ENCODE measurements around the gene SLC24A5.

The SLC24A5 gene

DNA sequence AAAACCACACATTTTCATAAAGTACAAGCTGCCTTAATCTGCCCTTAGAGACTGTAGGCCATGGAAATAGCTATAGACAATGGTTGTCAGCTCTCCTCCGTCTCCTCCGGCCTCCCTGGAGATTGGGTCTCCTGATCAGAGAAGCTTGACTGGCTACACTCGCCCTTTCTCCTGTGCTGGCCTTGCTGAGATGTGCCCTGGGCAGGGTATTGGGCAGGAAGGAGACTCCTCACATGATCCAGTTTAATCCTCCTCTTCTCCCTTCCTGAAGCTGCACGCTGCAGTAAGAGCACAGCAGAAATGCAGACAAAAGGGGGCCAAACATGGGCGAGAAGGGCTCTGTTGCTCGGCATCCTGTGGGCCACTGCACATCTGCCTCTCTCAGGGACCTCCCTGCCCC, at the start of gene SLC24A5:
TSS of gene SLC24A5 (plus strand) at position 246 of the 400 bp plus-strand sequence. CDS start at position 301, 55 bp downstream.
- DNase-seq = no peak

DNA sequence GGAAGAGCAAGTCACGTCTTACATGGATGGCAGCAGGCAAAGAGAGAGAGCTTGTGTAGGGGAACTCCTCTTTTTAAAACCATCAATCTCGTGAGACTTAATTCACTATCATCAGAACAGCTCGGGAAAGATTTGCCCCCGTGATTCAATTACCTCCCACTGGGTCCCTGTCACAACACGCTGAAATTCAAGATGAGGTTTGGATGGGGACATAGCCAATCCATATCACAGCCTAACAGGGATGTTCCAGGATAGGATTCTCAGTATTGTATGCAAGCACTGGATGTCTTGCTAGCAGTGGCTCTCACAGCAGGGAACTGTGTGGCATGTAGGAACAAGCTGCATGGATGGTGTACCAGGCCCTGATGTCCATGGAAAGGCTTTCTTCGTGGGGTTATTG, 47.8 kb upstream of the SLC24A5 start:
- DNase-seq = no peak

DNA sequence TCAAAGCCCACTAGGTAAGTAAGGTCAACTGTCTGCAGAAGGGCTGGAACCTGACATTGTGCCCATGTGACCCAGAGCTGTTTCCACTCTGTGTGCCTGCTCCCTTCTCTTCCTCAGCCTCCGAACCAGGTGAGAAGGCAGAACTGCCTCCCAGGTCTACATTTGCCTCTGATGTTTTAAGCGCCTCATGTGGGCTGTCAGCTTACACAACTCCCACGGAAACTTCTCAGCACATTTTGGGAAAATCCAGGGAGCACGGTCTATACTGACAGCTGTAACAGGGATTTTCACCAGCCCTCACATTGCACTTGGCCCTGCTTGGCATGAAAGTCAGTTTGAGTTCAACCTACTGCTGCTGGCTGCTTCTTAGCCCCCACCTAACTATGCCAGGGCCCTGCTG, 46.9 kb upstream of the SLC24A5 start:
- no peak for DNase-seq

DNA sequence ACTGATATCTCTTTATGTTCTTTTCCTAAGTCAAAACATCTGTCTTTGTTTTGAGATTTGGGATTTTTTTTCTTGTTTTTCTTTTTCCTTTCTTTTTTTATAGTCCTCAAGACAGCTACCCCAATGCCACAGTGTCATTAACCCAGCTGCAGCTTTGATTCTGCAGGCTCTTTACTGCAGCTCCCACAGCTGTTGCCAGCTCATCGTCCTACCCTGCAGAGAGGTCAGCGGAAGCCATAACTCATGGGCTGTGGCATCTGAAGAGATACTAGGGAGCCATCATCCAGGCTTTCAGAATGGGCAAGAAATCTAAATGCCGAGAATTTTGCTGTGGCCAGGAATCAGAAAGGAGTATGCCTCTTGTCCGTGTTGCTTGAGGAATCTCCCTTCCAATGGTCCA, 44.3 kb upstream of the SLC24A5 start:
- DNase-seq = no peak

DNA sequence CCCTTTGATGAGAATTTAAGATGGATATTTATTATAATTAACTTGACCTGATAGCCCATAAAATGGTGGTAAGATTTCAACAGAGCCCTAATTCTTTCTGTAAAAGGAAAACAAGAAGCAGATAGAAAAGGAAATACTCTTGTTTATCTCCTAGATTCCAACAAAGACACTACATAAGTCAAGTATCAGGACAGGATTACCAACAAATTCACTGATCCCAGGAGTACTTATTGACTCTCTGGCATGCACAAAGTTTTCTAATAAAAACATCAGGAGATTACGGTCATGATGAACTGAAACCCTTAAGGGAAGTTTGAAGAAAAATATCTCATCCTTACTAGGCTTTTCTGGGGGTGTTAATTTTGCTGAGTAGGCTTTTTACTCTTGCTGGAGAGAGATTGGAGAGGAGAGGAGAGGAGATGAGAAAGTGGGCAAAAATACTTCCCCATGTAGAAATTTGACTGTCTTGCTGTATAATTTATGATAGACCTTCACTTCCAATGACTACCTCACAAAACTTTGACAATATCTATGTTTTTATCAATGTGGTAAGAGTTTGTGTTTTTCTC, 43.1 kb upstream of the SLC24A5 start:
- DNase-seq = no peak

DNA sequence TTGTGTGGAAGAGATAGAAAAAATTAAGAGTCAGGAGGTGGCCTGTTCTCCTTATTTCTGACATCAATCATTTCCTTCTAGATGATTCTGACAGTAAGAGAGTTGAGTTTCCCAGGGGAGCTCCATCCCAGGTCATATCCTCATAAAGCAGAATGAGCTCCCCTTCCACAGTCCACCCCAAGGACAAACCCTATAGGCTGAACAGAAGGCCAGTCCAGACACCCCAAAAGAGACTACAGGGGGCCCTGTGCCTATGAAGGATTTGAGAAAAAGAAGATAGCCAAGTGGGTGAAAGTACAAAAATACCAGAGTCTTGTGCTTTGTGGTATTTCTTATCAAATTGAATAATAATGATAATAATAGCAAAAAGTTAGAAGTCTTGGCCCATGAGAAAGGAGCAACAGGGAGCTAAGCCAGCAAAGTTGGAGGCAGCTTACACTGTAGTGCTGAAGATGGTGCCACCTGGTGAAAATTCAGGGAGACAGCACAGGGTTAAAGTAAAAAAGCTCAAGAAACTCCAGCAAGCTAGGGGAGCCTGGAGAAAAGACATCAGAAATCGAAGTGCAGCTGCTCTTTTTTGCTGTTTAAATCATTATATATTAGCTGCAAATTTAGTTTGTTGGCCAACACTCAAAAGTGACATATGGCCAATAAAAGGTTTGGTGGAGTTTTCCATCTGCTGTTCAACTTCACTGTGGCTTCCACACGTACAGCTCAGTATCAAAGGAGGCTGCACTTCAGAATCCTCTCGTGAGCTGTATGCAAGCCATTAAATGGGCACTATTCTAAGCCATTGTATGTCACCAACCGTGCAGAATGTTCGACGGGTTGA, 35.8 kb upstream of the SLC24A5 start:
- DNase-seq = peak; percentile 81

DNA sequence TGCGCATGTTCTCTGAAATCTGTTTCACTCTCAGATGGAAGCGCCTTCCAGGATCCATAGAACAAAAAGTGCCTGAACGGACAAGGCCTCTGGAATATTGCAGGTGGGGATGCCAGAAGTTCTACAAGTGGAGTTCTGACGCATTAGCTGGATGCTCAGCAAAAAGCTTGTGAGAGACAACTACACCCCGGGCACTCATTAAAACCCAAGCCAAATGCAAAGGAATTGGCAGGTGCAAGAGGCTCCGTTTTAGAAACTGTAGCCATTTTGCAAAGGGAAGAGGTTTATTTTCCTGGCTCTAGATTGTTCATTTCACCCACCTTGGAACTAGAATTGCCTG, 35.2 kb upstream of the SLC24A5 start:
- no peak for DNase-seq

DNA sequence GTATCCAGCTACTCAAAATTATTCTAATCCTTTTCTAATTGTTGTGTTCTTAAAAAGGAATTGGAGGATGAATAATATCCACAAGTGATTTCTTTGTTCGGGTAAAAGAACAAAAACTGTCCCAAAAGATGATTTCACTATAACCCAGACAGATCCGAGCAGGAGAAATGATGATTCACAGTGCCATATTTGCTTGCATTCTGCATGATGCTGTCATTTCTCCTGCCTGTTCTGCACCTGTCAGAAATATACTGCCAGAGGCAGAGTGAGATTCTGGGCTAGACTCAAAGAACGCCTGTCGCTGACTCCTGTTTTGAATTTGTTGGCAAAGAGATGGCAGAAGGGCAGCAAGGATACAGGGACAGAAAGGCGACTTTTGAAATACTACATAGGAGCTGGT, 34.7 kb upstream of the SLC24A5 start:
- DNase-seq = no peak

DNA sequence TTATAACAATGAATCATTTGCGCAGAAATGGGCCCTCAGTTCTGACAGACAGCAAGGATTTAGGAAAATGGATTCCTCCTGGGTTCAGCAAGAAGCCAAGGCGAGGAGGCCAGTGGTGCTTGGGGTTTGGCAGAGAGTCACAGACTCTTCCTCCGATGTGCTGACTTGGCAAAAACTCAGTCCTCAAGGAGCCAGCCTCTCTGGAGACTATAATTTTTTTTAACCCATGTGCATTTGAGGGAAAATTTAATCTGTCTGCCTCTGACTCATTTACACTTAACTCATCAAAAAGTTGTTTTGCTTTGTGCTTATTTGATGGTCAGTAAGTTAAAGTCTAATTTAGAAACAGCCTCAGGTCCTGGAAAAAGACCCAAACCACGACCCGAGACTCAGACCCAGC, 34.2 kb upstream of the SLC24A5 start:
- DNase-seq = no peak

DNA sequence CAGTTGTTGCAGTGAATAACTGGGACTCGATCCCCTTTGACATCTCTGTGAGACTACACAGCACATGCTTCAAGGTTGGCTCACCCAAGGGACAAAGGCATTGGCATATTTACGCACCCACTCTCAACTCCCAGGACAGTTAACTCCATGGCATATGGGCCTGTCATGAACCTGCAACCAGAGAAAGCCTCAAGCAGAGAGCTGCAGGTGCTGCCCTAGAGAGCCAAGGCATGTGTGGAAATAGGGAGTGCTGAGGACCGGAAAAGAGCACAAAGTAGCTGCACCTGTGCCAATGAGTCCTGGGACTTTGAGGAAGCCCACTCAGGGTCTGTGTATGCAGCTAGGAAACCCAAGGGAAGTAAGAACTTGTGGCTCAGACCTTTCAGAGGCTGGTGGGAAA, 32.9 kb upstream of the SLC24A5 start:
- DNase-seq = no peak

DNA sequence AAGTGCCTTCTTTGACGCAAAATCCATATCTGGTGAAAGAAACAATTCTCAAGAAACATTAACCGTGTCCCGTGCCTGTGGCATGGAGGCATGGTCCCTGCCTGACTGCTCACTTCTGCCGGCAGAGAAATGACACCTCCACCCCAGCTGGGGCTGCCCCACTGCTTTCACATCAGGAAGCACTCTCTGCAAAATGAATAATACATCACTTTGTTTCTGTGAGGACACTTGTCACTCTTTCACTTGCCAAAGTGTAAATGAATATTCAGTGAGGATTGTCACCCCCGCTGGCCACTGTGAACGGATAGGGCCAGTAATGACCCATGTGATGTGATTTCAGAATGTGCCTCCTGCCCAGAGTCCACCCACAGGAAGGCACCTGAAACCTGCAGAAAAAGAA, 31.1 kb upstream of the SLC24A5 start:
- no peak for DNase-seq

DNA sequence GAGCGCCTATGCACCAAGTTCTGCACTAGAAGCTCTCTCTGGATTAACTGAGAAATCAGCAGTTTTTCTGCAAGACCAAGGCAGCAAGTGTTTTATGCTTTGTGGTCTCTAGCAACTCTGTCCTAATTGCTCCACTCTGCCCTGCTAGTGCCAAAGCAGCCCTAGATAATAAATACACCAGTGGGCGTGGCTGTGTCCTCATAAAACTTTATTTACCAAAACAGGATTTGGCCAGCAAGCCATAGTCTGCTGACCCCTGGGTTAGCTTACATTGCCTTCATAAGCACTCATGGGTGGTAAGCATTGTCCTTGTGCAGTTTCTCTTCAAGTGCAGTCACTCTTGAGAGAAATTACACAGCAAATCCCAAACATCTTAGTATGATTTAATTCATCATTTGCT, 30.7 kb upstream of the SLC24A5 start:
- no peak for DNase-seq

DNA sequence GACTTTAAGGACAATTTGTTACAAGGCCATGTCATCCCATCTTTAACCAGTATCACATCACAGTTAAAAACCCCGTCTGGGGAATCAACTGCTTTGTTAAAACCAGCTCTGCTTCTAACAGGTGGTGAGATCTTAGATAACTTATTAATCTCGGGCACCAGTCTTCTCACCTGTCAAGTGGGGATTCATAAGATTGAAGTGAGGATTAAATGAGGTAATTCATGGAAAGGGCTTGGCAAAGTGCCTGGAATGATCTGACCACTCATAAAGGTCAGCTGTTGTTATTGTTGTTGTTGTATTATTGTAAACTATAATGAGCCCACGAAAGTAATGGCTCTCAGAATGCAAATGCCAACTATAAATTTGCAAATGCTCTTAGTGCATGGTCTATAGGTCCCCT, 30.1 kb upstream of the SLC24A5 start:
- DNase-seq = no peak

DNA sequence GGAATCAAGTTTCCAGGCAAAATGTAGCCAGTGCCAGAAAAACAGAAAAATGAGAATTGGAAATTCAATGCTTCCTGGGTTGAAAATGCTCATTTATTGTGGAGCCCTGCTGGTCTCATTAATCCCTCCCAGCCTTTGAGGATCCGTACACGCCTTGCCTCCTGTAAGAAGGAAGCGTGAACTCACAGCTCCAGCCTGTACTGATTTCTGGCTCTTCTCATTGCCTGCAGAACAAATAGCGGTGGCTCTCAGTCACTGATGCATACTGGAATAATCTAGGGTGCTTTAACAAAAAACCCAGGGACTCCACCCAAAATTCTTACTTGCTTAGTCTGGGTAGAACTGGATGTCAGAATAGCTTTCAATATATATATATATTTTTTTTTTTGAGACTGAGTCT, 29.3 kb upstream of the SLC24A5 start:
- no peak for DNase-seq

DNA sequence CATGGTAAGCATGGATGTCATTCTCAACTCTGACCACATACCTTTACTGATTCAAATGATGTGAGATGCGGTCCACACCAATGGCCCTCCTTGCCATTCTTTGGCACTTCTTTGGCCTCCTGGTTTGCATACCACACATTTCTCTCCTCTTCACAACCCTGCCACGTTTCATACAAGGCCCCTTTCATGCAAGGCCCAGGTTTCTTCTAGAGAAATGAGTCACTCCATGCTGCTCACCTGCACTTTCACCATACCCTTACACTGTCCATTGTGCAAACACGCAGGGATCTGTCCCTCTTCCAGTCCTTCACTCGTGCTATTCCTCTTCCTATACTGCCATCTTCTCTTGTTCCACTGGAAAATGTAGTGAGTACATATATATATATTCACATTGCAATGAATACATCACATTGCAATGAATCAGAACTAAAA, 24.4 kb upstream of the SLC24A5 start:
- DNase-seq = no peak

DNA sequence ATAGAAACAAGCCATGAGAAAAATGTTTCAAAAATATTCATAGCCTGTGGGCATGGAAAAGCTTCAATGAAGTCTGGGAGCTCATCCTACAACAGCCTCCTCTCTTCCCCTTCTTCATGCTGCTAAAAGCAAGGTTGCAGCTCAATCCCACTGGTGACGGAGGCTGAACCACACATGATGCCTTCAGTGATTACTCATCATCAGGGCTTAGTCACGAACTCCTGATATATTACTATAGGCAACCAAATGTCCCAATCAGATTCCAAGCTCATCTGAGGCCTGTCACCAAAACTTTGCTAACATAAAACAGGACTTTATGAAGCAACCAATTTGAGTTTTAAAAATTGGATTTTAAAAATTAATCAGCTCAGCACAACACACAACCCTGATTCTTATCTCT, 24.0 kb upstream of the SLC24A5 start:
- DNase-seq = no peak

DNA sequence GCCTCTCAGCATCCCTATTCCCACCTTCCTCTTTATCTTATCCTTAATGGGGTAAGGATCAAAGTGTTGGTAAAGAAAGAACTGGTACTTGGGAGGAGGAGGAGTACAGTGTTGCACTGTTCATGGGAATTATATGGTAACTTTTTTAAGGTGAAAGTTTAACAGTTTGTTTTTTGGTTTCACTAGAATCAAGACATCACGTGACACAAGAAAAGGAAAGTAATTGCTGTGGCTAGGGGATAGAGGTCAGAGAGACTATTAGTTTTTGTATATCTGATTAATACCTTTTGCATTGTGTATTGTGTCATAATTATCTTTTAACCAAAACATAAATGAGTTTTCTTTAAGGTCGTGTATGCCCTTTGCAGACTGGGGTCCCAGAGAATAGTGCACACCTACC, 23.5 kb upstream of the SLC24A5 start:
- DNase-seq = no peak

DNA sequence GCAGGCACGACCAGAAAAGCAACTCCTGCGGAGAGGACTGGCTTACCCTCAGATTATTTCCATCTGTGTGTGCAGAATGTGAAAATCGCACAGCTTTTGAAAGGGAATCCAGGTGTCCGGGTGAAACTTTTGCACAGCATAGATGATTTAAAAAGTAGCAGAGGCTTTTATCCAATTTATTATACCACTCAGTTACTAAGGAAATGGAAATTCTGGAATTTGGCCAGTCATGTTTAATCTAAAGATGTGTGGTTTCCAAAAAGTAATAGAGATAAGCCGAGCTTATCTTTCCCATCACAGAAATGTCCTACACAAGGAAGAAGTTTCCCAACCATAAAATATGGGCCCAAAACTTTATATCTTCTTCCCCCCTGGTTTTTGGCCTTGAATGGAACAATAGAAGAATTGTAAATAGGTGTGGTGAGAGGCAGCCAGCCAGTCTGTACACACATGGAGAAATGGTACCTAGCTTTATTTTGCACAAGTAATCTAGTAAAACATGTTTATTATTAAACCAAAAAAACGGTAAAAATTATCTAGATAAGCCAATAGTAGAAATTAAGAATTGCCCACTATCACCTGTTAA, 19.3 kb upstream of the SLC24A5 start:
- no peak for DNase-seq

DNA sequence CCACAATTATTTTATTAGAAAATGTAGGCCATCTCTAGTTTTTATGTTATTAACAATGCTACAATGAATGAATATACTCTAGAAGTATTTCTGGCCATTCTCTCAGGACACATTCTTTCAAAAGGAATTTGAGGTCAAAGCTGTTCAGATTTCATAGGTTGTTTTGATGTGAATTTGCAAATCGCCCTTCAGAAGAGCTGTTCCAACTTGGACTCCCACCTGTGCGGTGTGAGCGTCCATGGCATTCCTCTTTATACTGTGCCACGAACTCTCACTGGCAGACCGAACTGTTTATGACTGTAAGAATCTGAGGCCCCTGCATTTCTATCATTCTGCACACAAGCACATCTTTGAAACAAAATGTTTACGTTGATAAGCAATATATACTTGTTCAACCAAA, 18.6 kb upstream of the SLC24A5 start:
- no peak for DNase-seq

DNA sequence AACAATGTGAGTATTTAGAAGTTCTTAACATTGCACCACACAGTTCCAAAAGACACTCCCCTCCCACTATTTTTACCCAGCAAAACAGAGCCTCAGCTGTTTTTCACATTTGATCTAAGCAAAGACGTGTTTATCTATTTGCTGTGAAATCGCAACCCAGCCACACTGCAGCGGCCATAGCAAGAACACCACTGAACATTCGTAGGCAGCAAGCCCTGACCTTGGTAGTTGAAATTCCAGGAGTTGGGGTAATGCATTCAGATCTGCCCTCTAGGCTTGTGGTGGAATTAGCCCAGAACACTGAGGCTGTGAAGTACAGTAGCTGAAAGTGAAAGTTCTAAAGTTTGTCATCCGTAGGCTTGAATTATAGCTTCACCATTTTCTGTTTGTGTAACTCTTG, 17.1 kb upstream of the SLC24A5 start:
- no peak for DNase-seq

DNA sequence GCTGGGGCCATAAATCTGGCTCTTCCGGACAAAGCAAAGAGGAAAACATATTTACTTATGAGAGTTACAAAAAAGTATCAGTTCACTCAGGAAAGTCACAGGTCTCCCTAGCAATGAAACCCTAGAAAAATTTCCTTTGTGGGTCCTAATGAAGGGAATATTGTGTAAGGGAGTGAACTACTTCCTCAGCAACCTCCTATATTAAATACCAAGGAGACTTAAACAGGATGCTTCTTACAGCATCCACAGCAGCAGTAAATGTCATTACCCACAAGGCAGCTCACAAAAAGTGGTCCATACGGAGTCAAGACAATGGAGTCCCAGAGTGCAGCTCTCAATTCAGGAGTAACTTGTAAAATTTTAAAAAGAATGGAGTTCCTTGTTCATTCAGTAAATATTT, 14.9 kb upstream of the SLC24A5 start:
- no peak for DNase-seq

DNA sequence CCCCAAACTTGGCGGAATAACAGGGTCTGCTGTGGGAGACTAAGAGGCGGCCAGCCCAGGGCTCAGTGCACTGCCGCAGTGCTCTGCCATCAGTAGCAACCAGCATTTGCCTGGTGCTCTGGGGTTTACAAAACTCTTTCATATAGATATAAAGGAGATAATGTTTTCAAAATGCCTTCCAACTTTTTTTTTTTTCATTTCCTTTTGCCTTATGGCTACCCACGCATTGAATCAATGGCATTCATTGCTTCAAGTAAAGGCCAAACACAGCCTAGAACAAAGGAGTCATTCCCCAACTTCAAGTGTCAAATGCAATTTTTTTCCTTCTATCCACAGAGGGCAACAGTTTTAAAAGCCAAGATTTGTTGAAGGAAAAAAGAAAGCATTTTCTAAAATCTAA, 11.6 kb upstream of the SLC24A5 start:
- DNase-seq = no peak

DNA sequence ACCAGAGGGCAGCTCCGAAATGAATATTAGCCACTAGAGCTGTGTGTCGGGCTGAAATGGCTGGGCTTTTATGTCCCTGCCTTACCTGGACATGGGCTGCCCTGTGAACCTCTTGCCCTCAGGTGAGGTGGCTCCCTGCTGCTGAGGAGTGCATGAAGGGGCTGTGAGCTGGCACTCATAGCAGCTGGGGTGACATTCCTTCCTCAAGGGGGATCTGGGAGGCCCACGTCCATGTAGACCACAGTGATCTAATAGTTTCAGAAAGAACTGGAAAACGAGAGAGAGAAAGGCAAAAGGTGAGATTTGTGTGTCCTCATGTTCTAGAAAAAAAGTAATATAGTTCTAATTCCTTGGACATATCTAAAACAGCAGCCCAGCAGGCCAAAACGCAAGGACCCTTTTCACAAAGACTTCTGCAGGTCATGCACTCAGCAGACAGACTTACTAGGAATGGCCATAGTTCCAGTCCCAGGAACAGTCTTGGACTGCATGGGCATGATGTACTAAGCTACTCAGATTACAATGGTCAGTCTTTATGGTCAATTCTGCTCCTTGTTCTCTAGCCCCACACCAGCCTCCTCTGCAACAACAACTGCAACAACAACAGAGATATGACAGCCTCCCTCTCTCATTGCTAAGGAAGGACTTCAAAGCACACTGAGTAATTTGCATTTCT, 10.8 kb upstream of the SLC24A5 start:
- DNase-seq = no peak

DNA sequence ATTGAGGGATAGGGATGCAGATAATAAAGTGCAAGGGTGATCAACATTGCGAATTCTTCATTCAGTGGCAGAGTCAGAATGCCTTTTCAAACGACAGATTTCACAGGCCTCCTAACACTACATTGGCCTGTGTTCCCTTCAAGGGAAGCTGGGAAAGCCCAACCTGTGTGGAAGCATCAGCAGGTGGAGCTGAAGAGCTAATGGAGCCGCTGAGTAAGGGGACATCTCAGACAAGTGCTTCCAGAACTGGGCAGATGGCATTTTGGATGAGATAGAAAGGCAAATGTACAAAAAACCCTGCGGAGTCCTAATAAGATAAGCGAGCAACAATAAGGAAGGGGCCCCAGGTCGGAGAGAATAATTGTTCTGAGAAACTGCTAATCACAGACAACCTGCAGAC, 8.5 kb upstream of the SLC24A5 start:
- DNase-seq = peak; percentile 54
